Limb (tissue), 2 donors: ENCODE measurements around the gene TBATA.
"Not testable (repeated sequence)": the region's sequence is repeated elsewhere in the genome, so short reads cannot be mapped to it uniquely, and the experiment has no call there.

Source experiments
- DNase-seq, 2 donors: peaks; one replicate each; pipeline ENCODE4 v3.0.0-alpha.2; 2016; ENCODE audit errors: extremely low spot score in 2 of 2

The TBATA gene

GRCh38 chr10:70779511-70780369, 5.4 kb downstream of the TBATA start:
- DNase-seq: no peak

DNA sequence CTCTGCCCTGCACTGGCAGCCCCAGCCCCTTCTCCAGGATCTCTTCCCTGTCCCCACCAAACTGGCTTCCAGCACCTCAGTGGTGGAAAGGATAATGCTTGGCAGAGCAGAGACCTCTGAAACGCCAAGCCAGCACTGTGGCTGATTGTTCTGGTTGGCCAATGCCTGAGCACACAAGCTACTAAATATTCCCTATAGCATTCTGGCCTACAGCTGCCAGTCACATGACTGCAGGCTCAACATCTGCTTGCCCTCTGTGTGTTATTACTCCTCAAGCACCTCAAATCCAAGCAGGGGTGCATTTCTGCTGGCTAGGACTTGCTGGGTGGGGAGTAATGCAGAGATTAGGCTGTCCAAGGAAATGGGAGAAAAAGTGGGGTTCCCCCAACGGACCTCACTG, 6.1 kb downstream of the TBATA start:
- no peak for DNase-seq

DNA sequence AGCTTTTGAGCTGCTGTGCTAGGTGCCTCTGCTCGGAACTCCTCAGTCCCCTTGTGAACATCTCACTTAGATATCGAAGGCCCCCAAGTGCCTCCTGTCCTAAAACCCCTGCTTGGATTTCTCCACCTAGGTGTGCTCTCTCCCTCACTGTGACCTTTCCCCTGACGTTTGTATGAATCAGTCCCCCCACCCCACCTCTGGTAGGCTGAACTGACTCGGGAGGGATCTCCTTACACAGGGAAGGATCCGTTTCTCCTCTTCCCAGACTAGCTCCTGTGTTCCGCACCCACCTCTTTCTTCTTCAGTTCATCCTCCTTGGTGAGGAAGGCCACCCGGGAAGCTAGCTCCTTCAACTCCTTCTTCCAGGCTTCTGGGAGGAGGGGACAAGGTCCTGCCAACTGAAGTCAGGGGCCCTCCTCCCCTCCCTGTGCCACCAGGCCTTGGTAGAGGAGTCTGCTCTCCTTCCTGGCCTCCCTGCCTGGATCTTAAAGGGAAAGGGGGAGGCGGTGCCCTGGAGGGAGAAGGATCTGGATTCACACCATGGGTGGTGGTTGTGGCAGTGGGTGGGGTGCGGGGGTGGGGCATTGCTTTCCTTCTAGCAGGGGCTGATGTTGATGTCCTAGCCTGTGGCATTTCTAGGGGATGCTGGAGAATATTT, 6.8 kb downstream of the TBATA start:
- DNase-seq: no peak

GRCh38 chr10:70777063-70777875, 7.9 kb downstream of the TBATA start:
- no peak for DNase-seq

GRCh38 chr10:70776455-70777005, 8.6 kb downstream of the TBATA start:
- no peak for DNase-seq

- DNase-seq: no peak
Observed at GRCh38 chr10:70775679-70776454, 9.3 kb downstream of the TBATA start.

- DNase-seq: no peak
Observed at GRCh38 chr10:70774810-70775678, 10.1 kb downstream of the TBATA start.

DNA sequence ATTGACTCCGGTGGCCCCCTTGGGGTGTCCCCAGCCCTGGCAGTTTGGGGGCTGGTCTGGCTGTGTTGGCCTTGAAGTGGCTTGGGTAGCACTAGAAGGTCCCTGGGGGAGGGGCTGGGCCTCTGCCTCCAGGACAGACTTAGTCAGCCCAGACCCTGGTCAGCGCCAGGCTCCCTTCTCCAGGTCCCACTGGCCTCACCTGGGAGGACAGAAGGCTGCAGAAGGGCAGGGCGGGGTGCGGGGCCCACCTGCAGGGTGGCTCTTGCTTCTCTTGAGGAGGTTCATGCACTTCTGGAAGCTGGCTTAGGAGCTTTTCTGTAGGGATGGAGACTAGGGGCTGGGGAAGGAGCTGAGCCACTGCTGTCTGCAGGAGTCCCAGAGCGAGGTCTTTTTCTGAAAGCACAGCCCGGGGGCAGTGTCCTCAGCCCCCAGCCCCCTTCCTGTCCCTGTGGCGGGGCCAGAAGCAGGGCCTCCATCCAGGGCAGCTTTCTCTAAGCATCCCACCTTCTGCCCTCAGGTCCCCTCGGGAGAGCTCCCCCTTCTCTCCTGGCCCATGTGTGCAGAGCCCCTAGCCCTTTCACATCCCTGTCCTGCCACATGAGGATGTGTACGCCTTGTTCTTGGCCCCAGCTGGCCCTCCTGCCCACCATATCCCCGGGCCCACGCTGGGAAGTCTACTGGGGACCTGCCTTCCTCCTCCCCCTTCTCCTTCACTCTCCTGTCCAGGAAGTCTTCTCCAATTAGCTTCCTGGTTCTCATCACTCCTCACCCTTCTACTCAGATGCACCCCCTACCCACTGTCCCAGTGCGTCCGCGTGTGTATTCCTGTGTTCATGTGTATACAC, 11.0 kb downstream of the TBATA start:
- no peak for DNase-seq

- no peak for DNase-seq
Observed at GRCh38 chr10:70773461-70773860, 11.7 kb downstream of the TBATA start.

DNA sequence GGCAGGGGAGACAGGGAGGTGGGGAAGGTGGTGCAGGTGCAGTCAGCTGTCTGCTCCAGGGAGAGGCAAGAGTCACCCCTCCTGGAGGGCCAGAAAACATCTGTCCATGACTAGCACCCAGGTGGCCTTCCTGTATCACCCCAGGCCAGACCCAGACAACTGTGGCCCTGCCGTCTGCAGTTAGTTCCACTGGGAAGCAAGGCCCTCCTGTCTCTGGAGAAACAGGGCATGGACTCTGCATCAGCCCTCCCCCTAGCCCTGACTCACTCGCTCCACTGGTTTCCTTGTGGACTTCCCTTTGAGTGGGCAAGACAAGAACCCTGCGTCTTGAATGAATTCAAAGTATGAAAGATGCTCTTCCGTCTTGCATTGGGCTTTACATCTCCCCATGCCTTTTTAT, 12.6 kb downstream of the TBATA start:
- no peak for DNase-seq

DNA sequence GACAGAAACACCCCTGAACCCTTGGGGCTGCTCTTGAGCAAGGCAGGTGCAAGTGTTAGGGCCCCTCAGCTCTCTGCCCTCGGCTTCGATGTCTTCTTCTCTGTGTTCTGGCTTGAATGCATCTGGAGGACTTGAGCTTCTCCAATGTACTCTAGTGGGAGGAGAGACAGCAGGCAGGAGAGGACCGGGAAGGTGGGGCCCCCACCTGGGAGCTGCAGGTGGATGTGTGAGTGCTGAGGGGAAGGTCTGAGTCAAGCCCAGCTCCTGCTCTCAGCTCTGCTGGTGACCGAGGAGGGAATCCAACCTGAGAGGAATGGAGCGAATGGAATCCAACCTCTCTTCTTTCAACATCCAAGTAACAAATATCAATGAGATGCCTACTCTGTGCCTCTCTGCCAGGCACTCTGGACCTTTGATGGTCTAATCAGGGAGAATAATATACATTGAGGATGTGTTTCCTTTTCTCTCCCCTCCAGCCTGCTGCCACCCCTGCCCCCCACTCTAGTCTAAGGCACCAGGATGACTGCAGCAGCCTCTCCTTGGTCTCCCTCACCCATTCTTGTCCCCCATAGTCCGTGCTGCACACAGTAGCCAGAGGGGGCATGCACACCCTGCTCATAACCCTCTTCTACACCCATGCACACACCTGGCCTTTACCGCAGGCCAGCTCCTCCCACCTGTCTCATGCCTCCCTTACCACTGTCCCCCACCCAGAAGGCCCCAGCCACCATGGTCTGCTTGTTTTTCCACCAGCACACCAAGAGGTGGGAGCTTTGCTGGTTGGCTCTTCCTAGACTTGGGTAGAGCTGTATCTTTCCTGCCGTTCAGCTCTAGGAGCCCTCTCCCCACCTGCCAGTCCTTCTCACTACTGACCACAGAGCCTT, 13.6 kb downstream of the TBATA start:
- no peak for DNase-seq

GRCh38 chr10:70770516-70770915, 14.7 kb downstream of the TBATA start:
- peak in 1 of 2 donors; percentile 12 for DNase-seq

DNA sequence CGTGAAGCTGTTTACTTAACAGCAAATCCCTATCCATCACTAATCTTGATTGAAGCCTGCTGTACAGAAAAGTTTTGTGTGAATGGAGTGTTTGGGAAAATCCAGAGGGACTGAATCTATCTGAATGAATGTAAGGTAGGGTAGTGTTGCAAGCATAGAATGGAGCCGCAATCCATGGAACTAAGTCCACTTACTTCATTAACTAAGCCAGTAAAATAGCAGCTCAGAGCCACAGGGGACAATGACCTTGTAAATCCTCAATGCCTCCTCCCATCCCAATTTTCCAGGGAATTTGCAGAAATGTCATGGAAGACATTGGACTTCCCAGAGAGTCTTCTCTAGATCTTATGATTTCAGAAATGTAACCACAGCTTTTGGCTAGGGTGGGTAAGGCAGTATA, 15.2 kb downstream of the TBATA start:
- DNase-seq: no peak

DNA sequence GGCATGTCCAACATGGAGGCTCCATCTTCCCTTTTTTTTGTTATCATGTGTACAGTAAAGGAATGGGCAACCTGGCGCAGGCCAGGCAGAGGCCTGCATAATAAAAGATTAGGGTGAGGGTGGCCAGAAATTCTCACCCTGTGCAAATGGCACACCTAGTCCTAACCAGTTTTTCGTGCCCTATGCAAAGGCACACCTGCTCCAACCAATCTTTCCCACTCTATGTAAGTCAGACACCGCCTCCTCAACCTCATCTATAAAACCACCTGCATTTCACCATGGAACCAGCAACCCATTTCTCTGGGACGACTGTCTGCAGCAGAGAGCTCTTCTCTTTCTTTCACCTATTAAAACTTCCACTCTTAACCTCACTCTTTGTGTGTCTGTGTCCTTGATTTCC, 16.1 kb downstream of the TBATA start:
- no peak for DNase-seq

- not testable (repeated sequence) for DNase-seq
Observed at GRCh38 chr10:70768026-70768685, 17.0 kb downstream of the TBATA start.

DNA sequence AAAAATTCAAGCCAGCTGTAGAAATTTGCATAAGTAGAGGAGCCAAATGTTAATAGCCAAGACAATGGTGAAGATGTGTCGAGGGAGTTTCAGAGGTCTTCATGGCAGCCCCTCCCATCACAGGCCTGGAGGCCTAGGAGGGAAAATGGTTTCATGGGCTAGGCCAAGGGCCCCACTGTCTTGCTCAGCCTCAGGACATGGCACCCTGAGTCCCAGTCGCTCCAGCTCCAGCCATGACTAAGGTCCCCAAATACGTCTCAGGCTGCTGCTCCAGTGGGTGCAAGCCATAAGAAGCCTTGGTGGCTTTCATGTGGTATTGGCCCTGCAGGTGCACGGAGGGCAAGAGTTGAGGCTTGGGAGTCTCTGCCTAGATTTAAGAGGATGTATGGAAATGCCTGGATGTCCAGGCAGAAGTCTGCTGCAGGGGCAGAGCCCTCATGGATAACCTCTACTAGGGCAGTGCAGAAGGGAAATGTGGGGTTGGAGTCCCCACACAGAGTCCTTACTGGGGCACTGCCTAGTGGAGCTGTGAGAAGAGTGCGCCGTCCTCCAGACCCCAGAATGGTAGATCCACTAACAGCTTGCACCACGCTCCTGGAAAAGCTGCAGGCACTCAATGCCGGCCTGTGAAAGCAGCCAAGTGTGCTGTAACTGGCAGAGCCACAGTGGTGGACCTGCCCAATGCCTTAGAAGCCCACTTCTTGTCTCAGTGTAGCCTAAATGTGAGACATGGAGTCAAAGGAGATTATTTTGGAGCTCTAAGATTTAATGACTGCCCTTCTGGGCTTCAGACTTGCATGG, 19.2 kb downstream of the TBATA start:
- no peak for DNase-seq

DNA sequence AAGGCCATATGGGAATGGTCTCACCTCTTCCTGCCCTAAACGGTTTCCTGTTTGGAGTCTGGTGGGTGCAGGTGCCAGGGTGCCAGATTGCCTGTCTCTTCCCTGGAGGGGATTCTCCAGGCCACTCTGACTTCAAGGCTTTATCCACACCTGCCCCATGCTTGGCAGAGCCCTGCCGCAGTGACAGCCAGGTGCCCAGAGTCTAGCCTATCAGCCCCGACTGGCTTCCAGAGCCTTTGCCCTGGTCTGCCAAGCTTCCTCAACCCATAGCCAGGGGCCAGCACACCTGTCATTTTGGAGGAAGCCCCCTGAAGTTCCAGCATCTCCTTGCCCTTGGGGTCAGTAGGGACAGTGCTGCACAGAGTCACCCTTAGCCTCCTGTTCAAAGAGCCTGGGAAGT, 21.6 kb downstream of the TBATA start:
- no peak for DNase-seq
